GM12875 (cell line): ENCODE results near the gene PDE1C.

Experiments used
- H3K4me3 ChIP-seq: one replicate; pipeline ENCODE4 v1.5.1; 2011; ENCODE audit warnings: low read depth, low read length, control low read depth
- CTCF ChIP-seq: IDR thresholded peaks from 2 replicates; pipeline ENCODE4 v1.5.1; 2011; ENCODE audit warnings: low read depth, mild to moderate bottlenecking, control low read depth, inconsistent platforms, low read length, moderate library complexity, borderline replicate concordance; ENCODE audit not compliant: insufficient read depth

PDE1C gene

DNA sequence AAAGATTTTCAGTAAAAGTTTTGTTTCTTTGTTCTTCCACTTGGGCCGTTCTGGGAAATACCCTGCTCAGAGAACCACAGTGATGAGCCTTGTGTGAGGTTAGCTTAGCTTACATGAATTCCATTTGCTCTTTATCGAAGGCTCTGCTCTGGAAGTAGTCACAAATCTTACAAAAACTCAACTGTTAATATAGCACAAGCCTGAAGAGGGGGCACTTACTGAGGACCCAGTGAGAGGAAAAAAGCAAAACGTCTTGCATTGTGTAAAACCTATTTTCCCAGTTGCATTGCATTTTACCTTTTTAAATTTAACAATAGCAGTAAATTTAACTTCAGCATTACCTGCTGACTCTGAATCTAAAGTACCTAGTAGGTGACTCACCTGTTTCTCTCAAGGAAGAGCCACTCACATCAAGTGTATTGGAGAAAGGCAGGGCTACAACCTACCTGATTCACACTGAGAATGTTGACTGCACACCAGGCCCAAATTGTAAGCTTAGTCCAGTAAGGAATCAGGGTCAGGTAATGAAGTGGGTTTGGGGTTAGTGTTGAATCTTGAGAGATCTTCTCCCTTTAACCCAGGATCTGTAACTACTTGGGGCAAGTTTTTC is 340.9 kb downstream of the PDE1C start:
- H3K4me3 ChIP-seq = no peak overlapping the region
- no peak for TF ChIP-seq CTCF

DNA sequence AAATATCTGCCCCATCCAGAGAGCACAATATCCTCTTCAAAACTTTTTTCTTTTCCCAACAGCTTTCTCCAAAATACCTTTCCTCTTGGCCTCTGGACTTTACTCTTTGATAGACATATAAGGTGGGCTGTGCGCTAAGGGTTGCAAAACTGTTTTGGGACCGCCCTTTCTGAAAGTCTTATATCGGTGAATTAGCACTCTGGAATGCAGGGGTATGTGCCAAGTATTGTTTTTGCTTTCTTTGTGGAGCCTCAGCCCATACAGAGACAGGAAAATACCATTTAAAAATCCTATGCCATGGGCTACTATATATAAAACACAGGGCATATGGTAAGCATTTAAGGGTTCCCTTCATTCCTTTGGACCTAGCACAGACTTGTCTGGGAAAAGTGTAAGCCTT is 345.5 kb downstream of the PDE1C start:
- TF ChIP-seq CTCF = no peak
- H3K4me3 ChIP-seq = no peak overlapping the region

DNA sequence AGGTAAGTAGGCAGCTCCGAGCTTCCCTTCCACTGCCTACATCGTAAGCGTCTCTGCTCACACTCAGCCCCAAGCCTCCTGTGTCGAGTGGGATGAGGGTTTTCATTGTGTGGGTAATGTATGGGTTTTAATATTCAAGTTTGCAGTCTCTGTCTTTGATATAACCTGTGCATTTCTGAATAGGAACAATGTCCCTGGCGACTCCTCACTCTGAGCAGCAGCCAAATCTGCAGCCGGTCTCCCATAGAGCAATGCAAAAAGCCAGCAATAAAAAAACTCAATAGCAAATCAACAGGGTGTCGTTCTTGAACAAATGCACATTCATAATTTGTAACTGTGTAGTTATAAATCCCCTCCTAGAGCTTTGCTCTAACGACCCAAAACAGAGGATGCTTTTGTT is 349.8 kb downstream of the PDE1C start:
- TF ChIP-seq CTCF = no peak
- H3K4me3 ChIP-seq = no peak overlapping the region

- no peak overlapping the region for H3K4me3 ChIP-seq
- TF ChIP-seq CTCF = no peak
Observed at GRCh38 chr7:31716355-31716754, 353.9 kb downstream of the PDE1C start.

- TF ChIP-seq CTCF = no peak
- H3K4me3 ChIP-seq = no peak overlapping the region
Observed at GRCh38 chr7:31710171-31710570, 360.0 kb downstream of the PDE1C start.

GRCh38 chr7:31707089-31707488 is 363.1 kb downstream of the PDE1C start:
- H3K4me3 ChIP-seq = no peak overlapping the region
- no peak for TF ChIP-seq CTCF

DNA sequence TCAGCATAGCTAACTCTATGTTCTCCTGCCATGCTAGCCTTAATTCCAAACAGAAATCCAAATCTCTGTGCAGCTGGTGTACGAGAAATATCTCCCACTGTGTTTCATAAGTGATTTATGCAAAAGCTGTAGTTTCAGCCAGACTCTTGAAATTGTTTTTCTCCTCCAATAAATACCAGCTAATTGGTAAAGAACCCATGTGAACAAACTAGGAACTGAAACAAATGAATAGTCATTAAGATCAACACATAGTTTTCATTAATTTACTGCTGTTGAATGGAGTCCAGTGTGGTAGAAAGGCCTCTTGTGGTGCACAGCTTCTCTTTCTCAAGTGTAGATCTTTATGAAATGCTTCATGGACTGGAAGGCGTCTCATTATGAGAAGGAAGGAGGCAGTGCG is 364.8 kb downstream of the PDE1C start:
- H3K4me3 ChIP-seq = no peak overlapping the region
- TF ChIP-seq CTCF = no peak
